HG02970 (cell line): Measurements from ENCODE around the gene NFASC.

Experiments
- ATAC-seq: cut with Tn5 transposase; IDR thresholded peaks from one replicate; pipeline ENCODE4 v1.9.1; 2021; ENCODE audit warnings: mild to moderate bottlenecking, moderate library complexity, moderate number of reproducible peaks; ENCODE audit not compliant: unreplicated experiment, low FRiP score

NFASC gene

GRCh38 chr1:205071028-205071409 is 200.4 kb downstream of the NFASC start:
- ATAC-seq = no peak

DNA sequence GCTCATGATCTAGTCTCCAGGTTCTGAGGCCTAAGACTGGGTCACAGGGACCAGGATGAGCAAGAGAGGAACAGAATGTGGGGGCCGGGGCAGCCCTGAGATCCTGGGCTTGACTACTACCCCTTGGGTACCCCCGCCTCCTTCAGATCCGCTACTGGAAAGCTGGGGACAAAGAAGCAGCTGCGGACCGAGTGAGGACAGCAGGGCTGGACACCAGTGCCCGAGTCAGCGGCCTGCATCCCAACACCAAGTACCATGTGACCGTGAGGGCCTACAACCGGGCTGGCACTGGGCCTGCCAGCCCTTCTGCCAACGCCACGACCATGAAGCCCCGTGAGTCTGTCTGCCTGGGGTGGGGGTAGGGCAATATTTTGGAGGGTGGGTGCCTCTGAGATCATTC is 201.1 kb downstream of the NFASC start:
- ATAC-seq = no peak

- ATAC-seq = no peak
These were observed 201.6 kb downstream of the NFASC start for GRCh38 chr1:205072286-205072685.
